Retina (tissue), 1 donor: Measurements from ENCODE around the gene LEKR1.

ENCODE experiments used
- DNase-seq: peaks from one replicate; pipeline ENCODE4 v3.0.0-alpha.2; 2016

LEKR1 gene

GRCh38 chr3:157086060-157086750 is 260.1 kb downstream of the LEKR1 start:
- DNase-seq, result no peak

GRCh38 chr3:157086775-157087174 is 260.6 kb downstream of the LEKR1 start:
- no peak for DNase-seq

- DNase-seq, result no peak
Observed at GRCh38 chr3:157087373-157087772, 261.2 kb downstream of the LEKR1 start.

- no peak for DNase-seq
Observed at GRCh38 chr3:157087780-157088600, 261.8 kb downstream of the LEKR1 start.

- DNase-seq, result peak; percentile 98
Observed at GRCh38 chr3:157088601-157089454, 262.7 kb downstream of the LEKR1 start.

GRCh38 chr3:157089455-157090221 is 263.5 kb downstream of the LEKR1 start:
- no peak for DNase-seq

GRCh38 chr3:157091083-157091833 is 265.1 kb downstream of the LEKR1 start:
- no peak for DNase-seq

- no peak for DNase-seq
Observed at GRCh38 chr3:157092230-157092629, 266.1 kb downstream of the LEKR1 start.

GRCh38 chr3:157093096-157093495 is 266.9 kb downstream of the LEKR1 start:
- DNase-seq, result no peak

GRCh38 chr3:157094301-157094700 is 268.1 kb downstream of the LEKR1 start:
- DNase-seq, result no peak

GRCh38 chr3:157094751-157095480 is 268.8 kb downstream of the LEKR1 start:
- no peak for DNase-seq
